CD4-positive, alpha-beta T cell treated with Interleukin-4 for 1 hour (primary cell): ENCODE results near the gene CFAP20DC.
"Not testable (repeated sequence)": the region's sequence is repeated elsewhere in the genome, so short reads cannot be mapped to it uniquely, and the experiment has no call there.

ENCODE experiments used
- DNase-seq, 2 donors: peaks; one replicate each; pipeline ENCODE4 v3.0.0-alpha.2; 2020 to 2022

CFAP20DC gene

GRCh38 chr3:58725326-58725853 lies 324.4 kb downstream of the CFAP20DC start:
- DNase-seq, result no peak

GRCh38 chr3:58724336-58724735 lies 325.5 kb downstream of the CFAP20DC start:
- no peak for DNase-seq

GRCh38 chr3:58723173-58723572 lies 326.7 kb downstream of the CFAP20DC start:
- DNase-seq, result no peak

- no peak for DNase-seq
Observed at GRCh38 chr3:58722561-58722960, 327.3 kb downstream of the CFAP20DC start.

GRCh38 chr3:58720526-58720925 lies 329.3 kb downstream of the CFAP20DC start:
- DNase-seq, result no peak

GRCh38 chr3:58719684-58720083 lies 330.1 kb downstream of the CFAP20DC start:
- no peak for DNase-seq

- DNase-seq, result no peak
Observed at GRCh38 chr3:58713715-58714401, 336.0 kb downstream of the CFAP20DC start.

- no peak for DNase-seq
Observed at GRCh38 chr3:58711871-58712270, 338.0 kb downstream of the CFAP20DC start.

GRCh38 chr3:58708983-58709382 lies 340.8 kb downstream of the CFAP20DC start:
- DNase-seq, result not testable (repeated sequence)

- no peak for DNase-seq
Observed at GRCh38 chr3:58708116-58708791, 341.6 kb downstream of the CFAP20DC start.

GRCh38 chr3:58707390-58707930 lies 342.4 kb downstream of the CFAP20DC start:
- no peak for DNase-seq

GRCh38 chr3:58706395-58707167 lies 343.2 kb downstream of the CFAP20DC start:
- no peak for DNase-seq

GRCh38 chr3:58704745-58705144 lies 345.1 kb downstream of the CFAP20DC start:
- no peak for DNase-seq

- DNase-seq, result not testable (repeated sequence)
Observed at GRCh38 chr3:58704304-58704703, 345.5 kb downstream of the CFAP20DC start.

- DNase-seq, result no peak
Observed at GRCh38 chr3:58698246-58698645, 351.6 kb downstream of the CFAP20DC start.

GRCh38 chr3:58697561-58697960 lies 352.3 kb downstream of the CFAP20DC start:
- no peak for DNase-seq

GRCh38 chr3:58696813-58697212 lies 353.0 kb downstream of the CFAP20DC start:
- not testable (repeated sequence) for DNase-seq

GRCh38 chr3:58696093-58696492 lies 353.7 kb downstream of the CFAP20DC start:
- no peak for DNase-seq

- not testable (repeated sequence) for DNase-seq
Observed at GRCh38 chr3:58695284-58695683, 354.5 kb downstream of the CFAP20DC start.

- DNase-seq, result no peak
Observed at GRCh38 chr3:58693940-58694850, 355.6 kb downstream of the CFAP20DC start.

- DNase-seq, result no peak
Observed at GRCh38 chr3:58692484-58692883, 357.3 kb downstream of the CFAP20DC start.
